Endothelial cell of umbilical vein (primary cell): Measurements from ENCODE around the gene HPSE2. TPM values are rescaled to one million over a fixed set of nuclear protein-coding genes. Genes with fewer than 3 reads are reported as not detected.

Experiments
- BruUV-seq: library from RNA; stranded (reverse); fragments of 400-500 nt; replicated peaks from 2 replicates; lab custom pipeline; 2021; lab: Mats Ljungman, UMichigan
- CTCF ChIA-PET: fragments of 300-600, 350-600 bp; sonication (Branson Sonifier 250); formaldehyde crosslinking; loops from one replicate; lab custom pipeline; 2021; ENCODE audit warnings: antibody characterized with exemption, inconsistent platforms; lab: Charles Lee
- POLR2A ChIA-PET: fragments of 300-600, 350-600 bp; sonication (Branson Sonifier 250); formaldehyde crosslinking; loops from one replicate; lab custom pipeline; 2021; ENCODE audit warnings: antibody characterized with exemption, inconsistent platforms; lab: Charles Lee
- DNase-seq: peaks from one replicate; pipeline ENCODE4 v3.0.0-alpha.2; 2011; ENCODE audit warnings: low read depth, low spot score
- FAIRE-seq: peaks from 2 replicates; lab custom pipeline; 2011; peaks lifted over from hg19 to GRCh38; lab: Jason Lieb, UNC
- H2AFZ ChIP-seq: 2 replicates; pipeline ENCODE4 v1.6.0; 2012; ENCODE audit warnings: low read depth, low read length, control low read depth, inconsistent platforms
- H3K27ac ChIP-seq: 2 replicates; pipeline ENCODE4 v1.5.1; 2011; ENCODE audit warnings: low read depth, mild to moderate bottlenecking, control low read depth, low read length, moderate library complexity; ENCODE audit not compliant: insufficient read depth
- H3K27me3 ChIP-seq, 2 experiments: 2 replicates each; pipeline versions ENCODE4 v1.6.0 to v1.6.1; 2011; ENCODE audit warnings: low read length in 2 of 2, mixed read lengths in 1 of 2; ENCODE audit not compliant: control insufficient read depth in 2 of 2, insufficient read depth in 2 of 2
- H3K36me3 ChIP-seq, 2 experiments: 2 replicates in 1 of 2; 3 replicates in 1 of 2; pipeline ENCODE4 v1.5.1; 2011; ENCODE audit warnings: low read length in 2 of 2, mild to moderate bottlenecking in 1 of 2, moderate library complexity in 1 of 2; ENCODE audit not compliant: control insufficient read depth in 2 of 2, insufficient read depth in 2 of 2; ENCODE audit errors: extremely low read depth in 1 of 2
- H3K4me1 ChIP-seq: 3 replicates; pipeline ENCODE4 v1.5.1; 2011; ENCODE audit warnings: mild to moderate bottlenecking, low read length; ENCODE audit not compliant: control insufficient read depth, insufficient read depth; ENCODE audit errors: extremely low read depth
- H3K4me2 ChIP-seq: 2 replicates; pipeline ENCODE4 v1.6.1; 2011; ENCODE audit warnings: low read length, control low read depth, mixed read lengths; ENCODE audit not compliant: insufficient read depth
- H3K4me3 ChIP-seq, 3 experiments: fragments of 200-600 bp in 1 of 3; sonication (generic), shearing (Covaris generic) in 1 of 3; replicated peaks in 1 of 3; 2 replicates each; pipeline ENCODE4 v1.5.1; 2011 to 2016; ENCODE audit warnings: control low read depth in 3 of 3, low read length in 3 of 3, mild to moderate bottlenecking in 2 of 3, inconsistent platforms in 1 of 3, low read depth in 1 of 3, moderate library complexity in 1 of 3; ENCODE audit not compliant: insufficient read depth in 1 of 3
- H3K79me2 ChIP-seq: 2 replicates; pipeline ENCODE4 v1.6.0; 2012; ENCODE audit warnings: low read length, inconsistent platforms; ENCODE audit not compliant: control insufficient read depth, insufficient read depth
- H3K9ac ChIP-seq: replicated peaks from 2 replicates; pipeline ENCODE3; 2011; ENCODE audit warnings: low read length, control low read depth; ENCODE audit not compliant: insufficient read depth; ENCODE audit errors: extremely low read depth
- H3K9me1 ChIP-seq: replicated peaks from 3 replicates; pipeline ENCODE4 v1.6.0; 2011; ENCODE audit warnings: mild to moderate bottlenecking, low read length; ENCODE audit not compliant: control insufficient read depth, insufficient read depth; ENCODE audit errors: extremely low read depth
- H3K9me3 ChIP-seq: replicated peaks from 2 replicates; pipeline ENCODE4 v1.5.1; 2012; ENCODE audit warnings: low read length, inconsistent platforms; ENCODE audit not compliant: control insufficient read depth, insufficient read depth
- H4K20me1 ChIP-seq: replicated peaks from 2 replicates; pipeline ENCODE3; 2011; ENCODE audit warnings: mild to moderate bottlenecking, low read length; ENCODE audit not compliant: control insufficient read depth, insufficient read depth; ENCODE audit errors: extremely low read depth
- CTCF ChIP-seq, 2 donors: IDR thresholded peaks; 1 replicate in 1 of 2; 2 replicates in 1 of 2; pipeline ENCODE4 v1.5.1; 2011; ENCODE audit warnings: low read length in 2 of 2, mild to moderate bottlenecking in 2 of 2, moderate library complexity in 2 of 2, control low read depth in 1 of 2, inconsistent platforms in 1 of 2, low read depth in 1 of 2; ENCODE audit not compliant: insufficient read depth in 1 of 2; ENCODE audit errors: extremely low read depth in 1 of 2
- EZH2 ChIP-seq: IDR thresholded peaks from 2 replicates; pipeline ENCODE4 v1.6.1; 2012; ENCODE audit warnings: borderline replicate concordance, low read depth, mild to moderate bottlenecking, moderate library complexity, low read length, inconsistent platforms; ENCODE audit not compliant: severe bottlenecking
- FOS ChIP-seq: IDR thresholded peaks from 2 replicates; pipeline ENCODE4 v1.6.1; 2011; ENCODE audit warnings: mild to moderate bottlenecking, low read length, moderate library complexity, borderline replicate concordance; ENCODE audit not compliant: insufficient read depth
- GATA2 ChIP-seq: IDR thresholded peaks from 2 replicates; pipeline ENCODE4 v1.7.0; 2011; ENCODE audit warnings: low read depth, mild to moderate bottlenecking, moderate library complexity, mixed read lengths, low read length; ENCODE audit not compliant: insufficient read length, insufficient read depth
- JUN ChIP-seq: IDR thresholded peaks from 2 replicates; pipeline ENCODE4 v1.6.1; 2011; ENCODE audit warnings: borderline replicate concordance, low read depth; ENCODE audit not compliant: insufficient read length, insufficient read depth
- MYC ChIP-seq: IDR thresholded peaks from one replicate; pipeline ENCODE4 v1.6.1; 2011; ENCODE audit warnings: mild to moderate bottlenecking, low read depth, low read length
- POLR2A ChIP-seq: IDR thresholded peaks from 2 replicates; pipeline ENCODE4 v1.6.1; 2012; ENCODE audit warnings: low read depth, mild to moderate bottlenecking, control low read depth, low read length
- POLR2AphosphoS5 ChIP-seq: IDR thresholded peaks from 2 replicates; pipeline ENCODE4 v1.6.1; 2012; ENCODE audit warnings: low read depth, mild to moderate bottlenecking, control low read depth, low read length, moderate library complexity; ENCODE audit not compliant: insufficient read depth
- dilution Hi-C: fragments of 300-500 bp; cut with MboI; formaldehyde crosslinking; loops from one replicate; pipeline ENCODE4 v1.15.0; 2019; ENCODE audit warnings: low sequenced_read_pairs; ENCODE audit not compliant: extremely low pct_ligation_motif_present
- intact Hi-C: fragments of 100-400 bp; cut with micrococcal nuclease; formaldehyde crosslinking; loops from one replicate; pipeline ENCODE4 v1.10.0; 2022
- polyA plus RNA-seq, 4 experiments: library from polyadenylated mRNA; depleted of rRNA in 3 of 4; stranded (reverse) in 3 of 4; unstranded in 1 of 4; fragments of >200 nt; gene quantifications; 2 replicates each; pipeline versions ENCODE4 v1.2.1 to v1.2.3, GENCODE V29; 2011 to 2012; ENCODE audit warnings: missing spikeins in 1 of 4
- total RNA-seq: library from RNA; stranded (reverse); gene quantifications from 2 replicates; pipeline ENCODE4 v1.2.3, GENCODE V29; 2021
- TF ChIP-seq, protein P1 (sequence below): IDR thresholded peaks from 2 replicates; pipeline ENCODE4 v1.6.1; 2011; ENCODE audit not compliant: insufficient read depth, insufficient read length

HPSE2 gene
- total and polyA plus RNA-seq, 2 donors (not counting 3 experiments of a cell fraction or from before 2014, with no cell fraction given): not detected

GRCh38 chr10:98720551-98720950 lies 515.1 kb downstream of the HPSE2 start:
- Histone ChIP-seq H3K9ac (no peak overlapping the region), H2AFZ (no peak overlapping the region), H3K27me3 (no peaks in the 10 kb centered on the region), H3K4me2 (no peak overlapping the region), H3K9me3 (no peaks in the 10 kb centered on the region), H3K9me1 (no peaks in the 10 kb centered on the region), H3K27ac (no peak overlapping the region), H3K36me3 (no peaks in the 10 kb centered on the region), H4K20me1 (no peaks in the 10 kb centered on the region), H3K4me3 (no peak overlapping the region), H3K79me2 (no peaks in the 10 kb centered on the region), H3K4me1 (no peaks in the 10 kb centered on the region)
- no peak for DNase-seq
- CTCF ChIA-PET: no interaction called here
- dilution Hi-C loops (no loop called here), intact Hi-C loops (no loop called here)
- FAIRE-seq: no peak
- POLR2A ChIA-PET: no interaction called here
- BruUV-seq: no TSS peak
- TF ChIP-seq, protein P1, sequence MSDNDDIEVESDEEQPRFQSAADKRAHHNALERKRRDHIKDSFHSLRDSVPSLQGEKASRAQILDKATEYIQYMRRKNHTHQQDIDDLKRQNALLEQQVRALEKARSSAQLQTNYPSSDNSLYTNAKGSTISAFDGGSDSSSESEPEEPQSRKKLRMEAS: no peak
- TF ChIP-seq FOS: no peak
- no peak for TF ChIP-seq MYC
- no peak for TF ChIP-seq CTCF (IDR thresholded peaks at IDR 0.05; ENCODE audit: extremely low read depth in 1 of 2, insufficient read depth in 1 of 2, low read depth in 1 of 2, low read length in 2 of 2)

GRCh38 chr10:98713586-98713985 lies 522.1 kb downstream of the HPSE2 start:
- Histone ChIP-seq H3K27ac (no peak overlapping the region), H4K20me1 (no peaks in the 10 kb centered on the region), H3K9ac (no peak overlapping the region), H3K79me2 (no peaks in the 10 kb centered on the region), H3K27me3 (no peaks in the 10 kb centered on the region), H3K4me2 (no peak overlapping the region), H3K9me3 (no peaks in the 10 kb centered on the region), H3K4me3 (no peak overlapping the region), H2AFZ (no peak overlapping the region), H3K4me1 (no peaks in the 10 kb centered on the region), H3K9me1 (no peaks in the 10 kb centered on the region), H3K36me3 (no peaks in the 10 kb centered on the region)
- CTCF ChIA-PET: no interaction called here
- no peak for DNase-seq
- no TSS peak for BruUV-seq
- TF ChIP-seq, protein P1: no peak
- TF ChIP-seq GATA2: no peak
- TF ChIP-seq POLR2A: no peak
- TF ChIP-seq MYC: no peak
- TF ChIP-seq POLR2AphosphoS5: no peak
- TF ChIP-seq CTCF (IDR thresholded peaks at IDR 0.05; ENCODE audit: extremely low read depth in 1 of 2, insufficient read depth in 1 of 2, low read depth in 1 of 2, low read length in 2 of 2): no peak
- TF ChIP-seq JUN: no peak
- TF ChIP-seq EZH2: no peak
- dilution Hi-C loops (no loop called here), intact Hi-C loops (no loop called here)
- FAIRE-seq: no peak
- POLR2A ChIA-PET: no interaction called here
